Caco-2 (cell line): Measurements from ENCODE around the gene BDKRB1. TPM values are rescaled to one million over a fixed set of nuclear protein-coding genes. Genes with fewer than 3 reads are reported as not detected.

ENCODE experiments used
- BruUV-seq: library from RNA; stranded (reverse); fragments of 400-500 nt; replicated peaks from 2 replicates; lab custom pipeline; 2021; lab: Mats Ljungman, UMichigan
- CTCF ChIA-PET: fragments of 300-600 bp; sonication (Branson Sonifier 250); formaldehyde crosslinking; loops from one replicate; lab custom pipeline; 2022; ENCODE audit warnings: antibody characterized with exemption; lab: Charles Lee
- POLR2A ChIA-PET: fragments of 300-600 bp; sonication (Branson Sonifier 250); formaldehyde crosslinking; loops from one replicate; lab custom pipeline; 2022; ENCODE audit warnings: antibody characterized with exemption; lab: Charles Lee
- DNase-seq, 2 experiments: peaks; one replicate each; pipeline versions ENCODE4 v3.0.0 to v3.0.0-alpha.2; 2020 to 2022
- H3K27me3 ChIP-seq: replicated peaks from 2 replicates; pipeline ENCODE4 v1.6.0; 2011; ENCODE audit warnings: low read length; ENCODE audit not compliant: control insufficient read depth, insufficient read depth
- H3K36me3 ChIP-seq: 2 replicates; pipeline ENCODE4 v1.5.1; 2011; ENCODE audit warnings: low read length; ENCODE audit not compliant: control insufficient read depth, insufficient read depth
- H3K4me1 ChIP-seq: fragments of 250-450 bp; sonication (Bioruptor Pico); 2 replicates; pipeline ENCODE4 v1.5.1; 2020; ENCODE audit warnings: mild to moderate bottlenecking
- H3K4me3 ChIP-seq: 2 replicates; pipeline ENCODE4 v1.5.1; 2011; ENCODE audit warnings: low read depth, mild to moderate bottlenecking, control low read depth, low read length
- H3K9me3 ChIP-seq: fragments of 250-450 bp; sonication (Bioruptor Pico); 2 replicates; pipeline ENCODE4 v1.5.1; 2020; ENCODE audit warnings: mild to moderate bottlenecking, moderate library complexity
- H3K27ac Mint-ChIP-seq: one replicate; pipeline ENCODE4 v1.8.0; 2022; ENCODE audit warnings: mixed read lengths; ENCODE audit not compliant: unreplicated experiment
- H3K27me3 Mint-ChIP-seq: one replicate; pipeline ENCODE4 v1.8.0; 2022; ENCODE audit warnings: mixed read lengths; ENCODE audit not compliant: insufficient read depth, unreplicated experiment
- H3K36me3 Mint-ChIP-seq: one replicate; pipeline ENCODE4 v1.8.0; 2022; ENCODE audit warnings: mild to moderate bottlenecking, mixed read lengths; ENCODE audit not compliant: insufficient read depth, unreplicated experiment
- H3K4me1 Mint-ChIP-seq: one replicate; pipeline ENCODE4 v1.8.0; 2022; ENCODE audit warnings: low read depth, mixed read lengths; ENCODE audit not compliant: unreplicated experiment
- H3K4me3 Mint-ChIP-seq: one replicate; pipeline ENCODE4 v1.8.0; 2022; ENCODE audit warnings: mild to moderate bottlenecking, moderate library complexity, mixed read lengths; ENCODE audit not compliant: unreplicated experiment
- H3K9me3 Mint-ChIP-seq: one replicate; pipeline ENCODE4 v1.8.0; 2022; ENCODE audit warnings: mixed read lengths; ENCODE audit not compliant: unreplicated experiment
- CTCF ChIP-seq, 2 experiments: fragments of 200-600 bp in 1 of 2; IDR thresholded peaks; 1 replicate in 1 of 2; 2 replicates in 1 of 2; pipeline versions ENCODE4 v1.5.1 to v1.8.0; 2011 to 2022; ENCODE audit warnings: antibody characterized with exemption in 1 of 2, control low read depth in 1 of 2, inconsistent platforms in 1 of 2, low read depth in 1 of 2, low read length in 1 of 2, mild to moderate bottlenecking in 1 of 2, moderate library complexity in 1 of 2; ENCODE audit not compliant: insufficient read depth in 1 of 2, severe bottlenecking in 1 of 2, unreplicated experiment in 1 of 2
- intact Hi-C: fragments of 100-400 bp; cut with micrococcal nuclease; formaldehyde crosslinking; loops from one replicate; pipeline ENCODE4 v1.10.0; 2022; ENCODE audit not compliant: unreplicated experiment
- total RNA-seq: library from RNA; stranded (reverse); gene quantifications from 2 replicates; pipeline ENCODE4 v1.2.3, GENCODE V29; 2022

BDKRB1 gene
- total RNA-seq, 1 experiment from 2014 or later, result 0.18 TPM

GRCh38 chr14:96208739-96209138 lies 47.3 kb upstream of the BDKRB1 start:
- Histone ChIP-seq H3K36me3 (no peaks in the 10 kb centered on the region), H3K27me3 (no peaks in the 10 kb centered on the region), H3K4me3 (no peak overlapping the region), H3K9me3 (no peaks in the 10 kb centered on the region), H3K4me1 (peaks cover 10% of the 10 kb centered on the region)
- Mint-ChIP-seq H3K27ac (no peak overlapping the region), H3K4me3 (no peak overlapping the region), H3K9me3 (peaks cover 12% of the 10 kb centered on the region), H3K4me1 (no peaks in the 10 kb centered on the region), H3K36me3 (no peaks in the 10 kb centered on the region), H3K27me3 (no peaks in the 10 kb centered on the region)
- no peak for TF ChIP-seq CTCF (IDR thresholded peaks at IDR 0.05; ENCODE audit: insufficient read depth in 1 of 2, low read depth in 1 of 2, low read length in 1 of 2, severe bottlenecking in 1 of 2, unreplicated experiment in 1 of 2)
- no TSS peak for BruUV-seq
- DNase-seq, result no peak
- ChIA-PET CTCF (no interaction called here), POLR2A (no interaction called here)
- intact Hi-C loops, result no loop called here

GRCh38 chr14:96212140-96212539 lies 43.9 kb upstream of the BDKRB1 start:
- Histone ChIP-seq H3K4me1 (no peaks in the 10 kb centered on the region), H3K4me3 (no peak overlapping the region), H3K36me3 (no peaks in the 10 kb centered on the region), H3K27me3 (no peaks in the 10 kb centered on the region), H3K9me3 (no peaks in the 10 kb centered on the region)
- POLR2A ChIA-PET, result no interaction called here
- no peak for TF ChIP-seq CTCF (IDR thresholded peaks at IDR 0.05; ENCODE audit: insufficient read depth in 1 of 2, low read depth in 1 of 2, low read length in 1 of 2, severe bottlenecking in 1 of 2, unreplicated experiment in 1 of 2)
- Mint-ChIP-seq H3K27me3 (no peaks in the 10 kb centered on the region), H3K4me1 (no peaks in the 10 kb centered on the region), H3K4me3 (no peak overlapping the region), H3K9me3 (peaks cover 12% of the 10 kb centered on the region), H3K36me3 (no peaks in the 10 kb centered on the region), H3K27ac (no peak overlapping the region)
- no peak for DNase-seq
- BruUV-seq, result no TSS peak
- intact Hi-C loops, result no loop called here
- CTCF ChIA-PET, result no interaction called here

- no peaks in the 10 kb centered on the region for H3K9me3 ChIP-seq
- ChIA-PET POLR2A (no interaction called here), CTCF (no interaction called here)
- H3K4me1 Mint-ChIP-seq, result no peaks in the 10 kb centered on the region
- H3K27me3 ChIP-seq, result no peaks in the 10 kb centered on the region
- no peak overlapping the region for H3K4me3 Mint-ChIP-seq
- no peak overlapping the region for H3K27ac Mint-ChIP-seq
- no peaks in the 10 kb centered on the region for H3K36me3 Mint-ChIP-seq
- no TSS peak for BruUV-seq
- TF ChIP-seq CTCF (IDR thresholded peaks at IDR 0.05; ENCODE audit: insufficient read depth in 1 of 2, low read depth in 1 of 2, low read length in 1 of 2, severe bottlenecking in 1 of 2, unreplicated experiment in 1 of 2), result no peak
- H3K9me3 Mint-ChIP-seq, result peaks cover 12% of the 10 kb centered on the region
- no peaks in the 10 kb centered on the region for H3K27me3 Mint-ChIP-seq
- no peaks in the 10 kb centered on the region for H3K36me3 ChIP-seq
- H3K4me3 ChIP-seq, result no peak overlapping the region
- intact Hi-C loops, result no loop called here
- H3K4me1 ChIP-seq, result no peaks in the 10 kb centered on the region
- DNase-seq, result no peak
Observed at GRCh38 chr14:96212896-96213295, 43.1 kb upstream of the BDKRB1 start.
